B cell (primary cell): Measurements from ENCODE around the gene CISH. TPM values are rescaled to one million over a fixed set of nuclear protein-coding genes. Genes with fewer than 3 reads are reported as not detected.
A peak's percentile ranks its signal among the peaks of the same experiment; 100 is the strongest.

Experiments
- ATAC-seq: fragments of 200-7000 bp; cut with Tn5 transposase; one replicate; pipeline ENCODE4 v1.10.0; 2021; ENCODE audit warnings: low read depth, mild to moderate bottlenecking, moderate number of reproducible peaks, moderate library complexity
- CTCF ChIA-PET: fragments of 350-600 bp; sonication (Branson Sonifier 250); formaldehyde crosslinking; loops from one replicate; lab custom pipeline; 2021; ENCODE audit warnings: antibody characterized with exemption, inconsistent platforms; lab: Charles Lee
- POLR2A ChIA-PET: fragments of 350-600 bp; sonication (Branson Sonifier 250); formaldehyde crosslinking; loops from one replicate; lab custom pipeline; 2021; ENCODE audit warnings: antibody characterized with exemption; lab: Charles Lee
- DNase-seq: peaks from one replicate; pipeline ENCODE4 v3.0.0; 2013
- H2AFZ ChIP-seq: 2 replicates; pipeline ENCODE4 v1.6.1; 2012; ENCODE audit warnings: mild to moderate bottlenecking, low read depth, low read length; ENCODE audit not compliant: insufficient read depth, poor library complexity, severe bottlenecking
- H3K27ac ChIP-seq, 2 donors: 1 replicate in 1 of 2; 2 replicates in 1 of 2; pipeline ENCODE4 v1.5.1; 2012 to 2013; ENCODE audit warnings: low read length in 2 of 2, mild to moderate bottlenecking in 2 of 2, moderate library complexity in 1 of 2
- H3K27me3 ChIP-seq, 4 experiments: fragments of 200-600 bp in 1 of 4; sonication (generic) in 1 of 4; replicated peaks in 1 of 4; 1 replicate in 2 of 4; 2 replicates in 2 of 4; pipeline versions ENCODE4 v1.6.1 to v1.7.0; 2013 to 2016; ENCODE audit warnings: low read length in 3 of 4, mild to moderate bottlenecking in 2 of 4, mixed read lengths in 1 of 4, moderate library complexity in 1 of 4; ENCODE audit not compliant: insufficient read depth in 4 of 4, control insufficient read depth in 3 of 4; ENCODE audit errors: control extremely low read depth in 1 of 4
- H3K36me3 ChIP-seq, 2 experiments: replicated peaks in 1 of 2; 1 replicate in 1 of 2; 2 replicates in 1 of 2; pipeline versions ENCODE4 v1.6.1 to v1.7.1; 2013; ENCODE audit warnings: low read length in 1 of 2; ENCODE audit not compliant: insufficient read depth in 2 of 2, control insufficient read depth in 1 of 2; ENCODE audit errors: control extremely low read depth in 1 of 2, extremely low read depth in 1 of 2
- H3K4me1 ChIP-seq, 2 donors: fragments of 200-600 bp in 1 of 2; sonication (generic) in 1 of 2; 1 replicate in 1 of 2; 2 replicates in 1 of 2; pipeline versions ENCODE4 v1.5.1 to v1.6.1; 2013 to 2017; ENCODE audit warnings: low read length in 2 of 2; ENCODE audit not compliant: control insufficient read depth in 2 of 2, insufficient read depth in 2 of 2
- H3K4me2 ChIP-seq: replicated peaks from 2 replicates; pipeline ENCODE3; 2012; ENCODE audit warnings: mild to moderate bottlenecking, low read depth, low read length; ENCODE audit not compliant: poor library complexity, severe bottlenecking
- H3K4me3 ChIP-seq, 5 experiments: fragments of 200-600 bp in 1 of 5; sonication (generic) in 1 of 5; 1 replicate in 3 of 5; 2 replicates in 2 of 5; pipeline versions ENCODE4 v1.5.1 to v1.7.0; 2011 to 2016; ENCODE audit warnings: low read length in 4 of 5, mild to moderate bottlenecking in 4 of 5, low read depth in 2 of 5, control low read depth in 1 of 5, moderate library complexity in 1 of 5; ENCODE audit not compliant: insufficient read depth in 1 of 5; ENCODE audit errors: control extremely low read depth in 1 of 5, extremely low read depth in 1 of 5
- H3K79me2 ChIP-seq: fragments of 200-600 bp; sonication (generic); one replicate; pipeline ENCODE4 v1.6.0; 2016; ENCODE audit warnings: low read length; ENCODE audit not compliant: control insufficient read depth, insufficient read depth
- H3K9ac ChIP-seq: fragments of 200-600 bp; sonication (generic); 2 replicates; pipeline ENCODE4 v1.6.1; 2017; ENCODE audit warnings: mild to moderate bottlenecking, low read length, moderate library complexity
- H3K9me3 ChIP-seq, 3 donors: one replicate each; pipeline versions ENCODE4 v1.6.1 to v1.7.1; 2013; ENCODE audit warnings: low read length in 2 of 3; ENCODE audit not compliant: control insufficient read depth in 2 of 3, insufficient read depth in 1 of 3; ENCODE audit errors: control extremely low read depth in 1 of 3
- H4K20me1 ChIP-seq: 2 replicates; pipeline ENCODE4 v1.6.0; 2012; ENCODE audit warnings: mild to moderate bottlenecking, low read length; ENCODE audit not compliant: insufficient read depth, control insufficient read depth, poor library complexity, severe bottlenecking
- H3K27ac Mint-ChIP-seq: one replicate; pipeline ENCODE4 v1.8.0; 2021; ENCODE audit warnings: mixed read lengths
- H3K27me3 Mint-ChIP-seq: one replicate; pipeline ENCODE4 v1.8.0; 2021; ENCODE audit warnings: mixed read lengths
- H3K4me1 Mint-ChIP-seq: one replicate; pipeline ENCODE4 v1.8.0; 2021; ENCODE audit warnings: mixed read lengths
- H3K4me3 Mint-ChIP-seq: one replicate; pipeline ENCODE4 v1.8.0; 2021; ENCODE audit warnings: mixed read lengths
- H3K9me3 Mint-ChIP-seq: one replicate; pipeline ENCODE4 v1.8.0; 2022; ENCODE audit warnings: mixed read lengths; ENCODE audit not compliant: insufficient read depth
- EZH2 ChIP-seq: IDR thresholded peaks from 2 replicates; pipeline ENCODE4 v1.6.1; 2012; ENCODE audit warnings: borderline replicate concordance, low read depth, mild to moderate bottlenecking, moderate library complexity, low read length; ENCODE audit not compliant: insufficient read depth, poor library complexity, severe bottlenecking
- WGBS: methylation state at CpG from one replicate; pipeline ENCODE4 v1.1.5; 2013; ENCODE audit warnings: missing lambda C conversion rate; ENCODE audit not compliant: insufficient coverage; 5-methylcytosine and 5-hydroxymethylcytosine counted together
- intact Hi-C: fragments of 100-400 bp; cut with micrococcal nuclease; formaldehyde crosslinking; loops from one replicate; pipeline ENCODE4 v1.10.0; 2022
- polyA plus RNA-seq: library from polyadenylated mRNA; depleted of rRNA; stranded (reverse); fragments of >200 nt; gene quantifications from 2 replicates; pipeline ENCODE4 v1.2.3, GENCODE V29; 2012
- total RNA-seq, 2 donors: library from RNA; stranded (reverse); fragments of 120-200 nt in 1 of 2; gene quantifications; 1 replicate in 1 of 2; 2 replicates in 1 of 2; pipeline versions ENCODE4 v1.2.3 to v1.2.4, GENCODE V29; 2013 to 2022
- TF ChIP-seq, protein P1 (sequence below): fragments of 200-600 bp; IDR thresholded peaks from one replicate; pipeline ENCODE4 v1.8.0; 2022; ENCODE audit warnings: antibody characterized with exemption, mild to moderate bottlenecking

CISH gene
- total and polyA plus RNA-seq, 2 donors (not counting 1 experiment from before 2014, with no cell fraction given), result 2.3 to 3.5 TPM

DNA sequence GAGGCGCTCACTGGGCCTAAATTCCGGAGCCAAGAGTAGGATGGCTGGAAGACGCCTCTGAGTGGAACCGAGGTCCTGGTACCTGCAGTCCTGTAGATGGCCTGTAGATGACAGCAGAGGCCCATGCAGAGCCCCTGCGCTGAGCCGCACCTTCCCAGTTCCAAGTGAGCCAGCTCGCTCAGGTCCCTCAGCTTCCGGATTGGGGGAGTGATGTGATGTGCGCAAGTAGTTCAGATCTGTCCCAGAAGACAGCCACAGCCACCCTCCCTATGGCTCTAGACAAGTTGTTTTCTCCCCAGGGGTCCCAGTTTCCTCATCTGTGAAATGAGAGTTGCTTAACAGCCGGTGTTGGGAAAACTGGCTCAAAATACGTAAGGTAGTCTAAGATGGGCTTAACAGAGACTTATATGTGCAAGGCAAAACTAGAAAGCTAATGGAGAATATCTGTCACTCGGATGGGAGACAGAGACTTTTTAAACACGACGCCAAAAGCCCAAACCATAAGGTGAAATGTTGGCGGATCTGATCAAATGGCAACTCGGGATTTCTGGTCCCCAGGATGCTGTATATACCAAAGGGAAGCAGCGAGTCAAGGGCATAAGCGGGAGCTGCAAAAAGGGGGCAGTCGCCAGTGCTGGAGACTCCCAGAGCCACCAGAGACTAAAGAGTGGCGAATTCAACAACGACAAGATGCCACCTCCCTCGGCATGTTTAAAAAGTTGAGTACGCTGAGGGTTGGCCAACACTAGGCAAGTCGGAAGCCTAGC is 4.6 kb upstream of the CISH start:
- ChIA-PET CTCF (interaction anchor here (0.5 to 17.6 kb wide), 36 partner anchors 8 to 1183 kb away, joined by 3 to 541 read pairs (median 4); partner anchors contain the start of genes C3orf18, DCAF1, HEMK1 and MANF), POLR2A (interaction anchor here (0.6 to 2.3 kb wide), 4 partner anchors 37 to 818 kb away, joined by 3 to 25 read pairs (median 4); partner anchors contain the start of gene HEMK1)
- Histone ChIP-seq H3K4me3 (peak overlapping the region; percentile 78 to 93 (median 86)), H3K4me1 (peaks cover 32 to 54% of the 10 kb centered on the region in 2 donors), H3K36me3 (peaks cover 0 to 3% of the 10 kb centered on the region in 2 experiments), H3K27me3 (no peaks in the 10 kb centered on the region), H3K4me2 (peak overlapping the region; percentile 94), H2AFZ (peak overlapping the region; percentile 93), H4K20me1 (no peaks in the 10 kb centered on the region), H3K79me2 (peaks cover 20% of the 10 kb centered on the region), H3K27ac (peak overlapping the region; percentile 30 to 66), H3K9ac (peak overlapping the region; percentile 76), H3K9me3 (no peaks in the 10 kb centered on the region)
- peak; percentile 86 for DNase-seq
- H3K27me3 Mint-ChIP-seq, result no peaks in the 10 kb centered on the region
- TF ChIP-seq EZH2, result no peak
- TF ChIP-seq, protein P1, sequence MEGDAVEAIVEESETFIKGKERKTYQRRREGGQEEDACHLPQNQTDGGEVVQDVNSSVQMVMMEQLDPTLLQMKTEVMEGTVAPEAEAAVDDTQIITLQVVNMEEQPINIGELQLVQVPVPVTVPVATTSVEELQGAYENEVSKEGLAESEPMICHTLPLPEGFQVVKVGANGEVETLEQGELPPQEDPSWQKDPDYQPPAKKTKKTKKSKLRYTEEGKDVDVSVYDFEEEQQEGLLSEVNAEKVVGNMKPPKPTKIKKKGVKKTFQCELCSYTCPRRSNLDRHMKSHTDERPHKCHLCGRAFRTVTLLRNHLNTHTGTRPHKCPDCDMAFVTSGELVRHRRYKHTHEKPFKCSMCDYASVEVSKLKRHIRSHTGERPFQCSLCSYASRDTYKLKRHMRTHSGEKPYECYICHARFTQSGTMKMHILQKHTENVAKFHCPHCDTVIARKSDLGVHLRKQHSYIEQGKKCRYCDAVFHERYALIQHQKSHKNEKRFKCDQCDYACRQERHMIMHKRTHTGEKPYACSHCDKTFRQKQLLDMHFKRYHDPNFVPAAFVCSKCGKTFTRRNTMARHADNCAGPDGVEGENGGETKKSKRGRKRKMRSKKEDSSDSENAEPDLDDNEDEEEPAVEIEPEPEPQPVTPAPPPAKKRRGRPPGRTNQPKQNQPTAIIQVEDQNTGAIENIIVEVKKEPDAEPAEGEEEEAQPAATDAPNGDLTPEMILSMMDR, result peak; percentile 98
- H3K4me3 Mint-ChIP-seq, result peak overlapping the region; percentile 86
- 1% methylated on average over 20 of the region's 24 CpGs for WGBS
- ATAC-seq, result peak; percentile 42
- peak overlapping the region; percentile 90 for H3K27ac Mint-ChIP-seq
- no peaks in the 10 kb centered on the region for H3K9me3 Mint-ChIP-seq
- peaks cover 60% of the 10 kb centered on the region for H3K4me1 Mint-ChIP-seq
- intact Hi-C loops, result loop anchor here (1.0 to 10.0 kb wide), 7 partner anchors 47 to 1179 kb away; partner anchors contain the start of genes HEMK1, MANF and TEX264
